ENCODE data around the gene INPPL1.
A peak's percentile ranks its signal among the peaks of the same experiment; 100 is the strongest.
"Not testable (repeated sequence)": the region's sequence is repeated elsewhere in the genome, so short reads cannot be mapped to it uniquely, and the experiment has no call there.

Gene INPPL1

DNA sequence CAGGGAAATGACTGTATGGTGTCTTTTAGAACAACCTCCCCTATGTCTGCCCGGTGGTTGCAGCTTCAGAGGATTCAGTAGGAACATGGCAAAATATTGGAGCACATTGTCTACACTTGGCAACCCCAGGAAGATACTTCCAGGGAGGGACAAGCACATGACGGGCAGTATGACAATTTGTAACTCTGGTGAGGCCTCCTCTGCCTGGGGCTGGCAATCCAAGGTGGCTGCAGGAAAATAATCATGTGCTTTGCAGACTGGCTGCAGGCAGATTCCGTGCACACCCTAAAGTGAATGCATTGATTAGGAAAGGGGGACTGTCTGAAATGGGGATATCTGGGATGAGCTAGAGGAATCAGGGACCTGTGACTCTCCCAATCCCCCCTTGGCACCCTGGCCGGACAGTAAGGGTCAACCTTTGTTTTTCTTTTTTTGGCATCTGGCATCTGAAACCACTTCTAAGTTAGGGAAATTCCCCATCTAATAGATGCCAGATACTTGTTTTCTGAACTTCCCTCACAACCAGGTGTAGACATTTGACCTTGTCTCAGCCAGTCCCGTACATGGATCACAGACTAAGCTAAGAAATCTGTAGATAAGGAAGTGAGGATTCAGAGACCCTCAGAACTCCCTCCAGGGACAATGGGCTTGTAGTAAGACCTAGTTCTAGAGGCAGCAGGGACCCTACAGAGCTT lies 29.9 kb downstream of the INPPL1 start:
- no peak overlapping the region for H3K4me3 ChIP-seq (replicated peaks; ENCODE audit: low read depth, low read length)
- no peak for DNase-seq (ENCODE audit: low read depth)
- TF ChIP-seq, protein P1, sequence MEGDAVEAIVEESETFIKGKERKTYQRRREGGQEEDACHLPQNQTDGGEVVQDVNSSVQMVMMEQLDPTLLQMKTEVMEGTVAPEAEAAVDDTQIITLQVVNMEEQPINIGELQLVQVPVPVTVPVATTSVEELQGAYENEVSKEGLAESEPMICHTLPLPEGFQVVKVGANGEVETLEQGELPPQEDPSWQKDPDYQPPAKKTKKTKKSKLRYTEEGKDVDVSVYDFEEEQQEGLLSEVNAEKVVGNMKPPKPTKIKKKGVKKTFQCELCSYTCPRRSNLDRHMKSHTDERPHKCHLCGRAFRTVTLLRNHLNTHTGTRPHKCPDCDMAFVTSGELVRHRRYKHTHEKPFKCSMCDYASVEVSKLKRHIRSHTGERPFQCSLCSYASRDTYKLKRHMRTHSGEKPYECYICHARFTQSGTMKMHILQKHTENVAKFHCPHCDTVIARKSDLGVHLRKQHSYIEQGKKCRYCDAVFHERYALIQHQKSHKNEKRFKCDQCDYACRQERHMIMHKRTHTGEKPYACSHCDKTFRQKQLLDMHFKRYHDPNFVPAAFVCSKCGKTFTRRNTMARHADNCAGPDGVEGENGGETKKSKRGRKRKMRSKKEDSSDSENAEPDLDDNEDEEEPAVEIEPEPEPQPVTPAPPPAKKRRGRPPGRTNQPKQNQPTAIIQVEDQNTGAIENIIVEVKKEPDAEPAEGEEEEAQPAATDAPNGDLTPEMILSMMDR (IDR thresholded peaks at IDR 0.05; ENCODE audit: low read length, missing control alignments): no peak

DNA sequence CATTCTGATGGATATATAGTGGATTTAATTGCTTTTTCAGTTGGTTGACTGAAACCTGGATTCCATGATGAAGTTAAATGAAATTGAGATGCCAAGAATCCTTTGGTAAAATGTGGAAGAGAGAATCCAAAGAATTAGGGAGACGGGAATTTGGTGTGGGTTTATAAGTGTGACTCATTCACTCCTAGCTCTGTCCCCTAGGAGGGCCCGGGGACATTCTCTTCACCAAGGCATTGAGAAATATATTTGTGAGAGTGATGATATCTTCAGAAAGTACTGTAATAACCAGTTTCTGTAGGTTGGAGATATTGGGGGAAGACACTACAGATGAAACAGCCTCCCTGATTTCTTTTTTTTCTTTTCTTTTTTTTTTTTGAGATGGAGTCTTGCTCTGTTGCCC lies 33.0 kb downstream of the INPPL1 start:
- DNase-seq (ENCODE audit: low read depth): no peak
- no peak overlapping the region for H3K4me3 ChIP-seq (replicated peaks; ENCODE audit: low read depth, low read length)
- TF ChIP-seq, protein P1 (IDR thresholded peaks at IDR 0.05; ENCODE audit: low read length, missing control alignments): no peak

DNA sequence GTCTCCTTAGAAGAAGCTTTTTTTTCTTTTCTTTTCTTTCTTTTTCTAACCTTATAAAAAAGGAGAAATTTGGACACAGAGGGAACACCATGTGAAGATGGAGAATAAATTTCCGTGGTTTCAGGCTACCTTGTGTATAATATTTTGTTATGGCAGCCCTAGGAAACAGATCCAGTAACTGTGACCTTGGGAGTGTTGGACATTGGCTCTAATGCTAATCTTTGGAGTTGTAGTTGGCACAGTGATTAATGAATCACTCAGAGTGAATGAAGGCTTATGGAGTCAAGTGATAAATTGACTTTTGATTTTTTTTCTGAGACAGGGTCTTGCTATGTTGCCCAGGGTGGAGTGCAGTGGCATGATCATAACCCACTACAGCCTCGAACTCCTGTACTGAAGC lies 34.9 kb downstream of the INPPL1 start:
- H3K4me3 ChIP-seq (replicated peaks; ENCODE audit: low read depth, low read length): no peak overlapping the region
- TF ChIP-seq, protein P1 (IDR thresholded peaks at IDR 0.05; ENCODE audit: low read length, missing control alignments): no peak
- no peak for DNase-seq (ENCODE audit: low read depth)

DNA sequence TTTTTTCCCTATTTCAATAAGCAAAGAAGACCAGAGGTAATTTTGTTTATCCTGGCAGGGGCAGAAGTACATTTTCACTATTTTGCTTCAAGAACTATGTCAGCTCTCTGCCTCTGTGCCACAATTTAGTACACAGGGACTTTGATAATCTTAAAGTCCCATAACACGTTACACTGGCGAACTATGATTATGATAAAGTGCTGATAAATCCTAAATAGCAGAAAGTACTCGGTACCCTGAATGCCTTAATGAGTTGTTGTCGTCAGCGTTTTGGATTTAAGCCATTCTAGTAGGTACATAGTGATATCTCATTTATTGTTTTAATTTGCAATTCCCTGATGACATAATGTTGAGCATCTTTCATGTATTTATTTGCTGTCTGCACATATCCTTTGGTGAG lies 36.0 kb downstream of the INPPL1 start:
- DNase-seq (ENCODE audit: low read depth): no peak
- no peak overlapping the region for H3K4me3 ChIP-seq (replicated peaks; ENCODE audit: low read depth, low read length)
- TF ChIP-seq, protein P1 (IDR thresholded peaks at IDR 0.05; ENCODE audit: low read length, missing control alignments): no peak

DNA sequence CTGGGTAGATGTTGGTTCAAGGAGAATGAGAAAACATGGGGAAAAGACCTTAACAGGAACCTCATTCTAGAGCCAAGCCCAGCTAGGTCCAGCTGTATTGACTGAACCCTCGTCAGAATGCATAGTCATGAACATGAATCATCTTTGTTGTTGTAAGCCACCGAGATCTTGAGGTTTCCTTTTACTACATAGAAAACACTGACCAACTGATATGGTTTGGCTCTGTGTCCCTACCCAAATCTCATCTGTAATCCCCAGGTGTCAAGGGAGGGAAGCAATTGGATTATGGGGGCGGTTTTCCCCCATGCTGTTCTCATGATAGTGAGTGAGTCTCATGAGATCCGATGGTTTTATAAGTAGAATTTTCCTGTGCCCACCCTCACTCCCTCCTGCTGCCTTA lies 38.8 kb downstream of the INPPL1 start:
- peak; percentile 63 for DNase-seq (ENCODE audit: low read depth)

DNA sequence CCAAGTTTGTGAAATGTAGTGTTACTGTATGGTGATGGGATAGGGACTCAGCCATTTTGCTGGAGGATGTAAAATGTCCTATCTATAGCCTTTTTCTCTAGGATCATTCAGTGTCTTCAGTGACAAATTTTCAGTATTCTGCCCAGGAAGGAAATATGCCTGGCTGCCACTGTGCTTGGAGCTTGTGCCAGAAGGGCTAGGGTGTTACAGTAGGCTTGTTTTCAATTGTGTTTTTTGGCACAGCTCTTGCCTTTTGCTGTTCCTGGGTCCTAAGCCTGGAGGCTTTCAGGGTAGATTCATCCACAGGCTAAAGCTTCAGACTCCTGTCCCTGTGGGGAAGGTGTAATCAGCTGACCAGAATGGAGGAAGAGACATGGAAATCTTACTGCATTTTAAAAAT lies 41.4 kb downstream of the INPPL1 start:
- DNase-seq (ENCODE audit: low read depth): no peak
- no peak overlapping the region for H3K4me3 ChIP-seq (replicated peaks; ENCODE audit: low read depth, low read length)
- TF ChIP-seq, protein P1 (IDR thresholded peaks at IDR 0.05; ENCODE audit: low read length, missing control alignments): no peak

More for the DNA sequence above, 38.8 kb downstream of the INPPL1 start:
- no peak overlapping the region for H3K4me3 ChIP-seq (replicated peaks; ENCODE audit: low read depth, low read length)
- TF ChIP-seq, protein P1 (IDR thresholded peaks at IDR 0.05; ENCODE audit: low read length, missing control alignments): no peak

DNA sequence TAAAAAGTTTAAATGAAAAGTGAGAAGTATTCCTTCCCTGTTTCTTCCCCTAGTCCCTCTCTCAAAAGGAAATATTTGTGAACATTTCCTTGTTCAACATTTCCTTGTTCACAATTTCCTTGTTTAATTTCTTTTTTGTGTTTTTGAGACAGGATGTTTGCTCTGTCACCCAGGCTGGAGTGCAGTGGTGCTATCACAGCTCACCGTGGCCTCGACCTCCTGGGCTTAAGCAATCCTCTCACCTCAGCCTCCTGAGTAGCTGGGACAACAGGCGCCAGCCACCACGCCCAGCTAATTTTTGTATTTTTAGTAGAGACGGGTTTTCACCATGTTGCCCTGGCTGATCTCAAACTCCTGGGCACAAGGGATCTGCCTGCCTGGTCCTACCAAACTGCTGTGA lies 42.4 kb downstream of the INPPL1 start:
- not testable (repeated sequence) for DNase-seq (ENCODE audit: low read depth); H3K4me3 ChIP-seq (replicated peaks; ENCODE audit: low read depth, low read length)
